ENCODE results near the gene RSL1D1.
A peak's percentile ranks its signal among the peaks of the same experiment; 100 is the strongest.

Gene RSL1D1

DNA sequence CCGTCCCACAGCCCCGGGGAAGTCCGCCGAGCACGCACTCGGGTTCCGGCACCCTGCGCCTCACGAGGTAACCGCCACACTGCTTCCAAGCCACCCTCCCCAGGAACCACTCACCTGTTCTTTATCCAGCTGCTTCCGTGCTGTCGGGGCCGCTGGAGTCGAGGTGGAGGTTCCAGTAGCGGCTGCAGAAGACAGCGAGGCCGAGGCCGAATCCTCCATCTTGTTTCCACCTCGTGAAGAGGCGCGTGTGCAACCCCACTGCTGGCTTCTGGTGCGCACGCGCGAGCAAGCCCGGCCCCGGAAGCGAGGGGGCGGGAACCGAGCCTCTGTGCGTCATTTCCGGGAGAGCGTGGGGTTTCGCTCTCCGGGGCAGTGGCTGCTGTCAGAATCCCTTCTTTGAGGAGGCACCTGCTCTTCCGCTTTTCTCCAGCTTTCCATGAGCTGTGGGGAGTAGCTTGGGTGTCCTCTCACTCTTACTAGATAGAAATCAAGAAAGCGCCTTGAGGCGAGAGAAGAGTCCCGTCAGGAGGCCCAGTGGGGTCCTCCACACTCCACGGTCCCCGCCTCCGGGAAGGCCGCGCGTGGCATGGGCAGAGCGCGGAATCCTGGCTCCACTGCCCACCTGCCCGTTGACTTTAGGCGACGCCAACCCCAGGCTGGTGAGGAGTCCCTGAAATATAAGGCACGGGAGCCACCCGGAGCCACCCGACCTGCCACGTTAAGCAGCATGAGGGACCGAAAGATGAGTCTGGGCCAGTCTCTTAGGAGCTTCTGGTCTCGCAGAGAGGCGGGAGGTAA lies at the start of gene RSL1D1:
Gene RSL1D1, minus strand, starts transcription at position 249 of the 798 bp plus-strand sequence. Its CDS starts 30 bp downstream, at position 219.
- Histone ChIP-seq H3K27me3 (ENCODE audit: insufficient read depth, poor library complexity, severe bottlenecking) (no peaks in the 10 kb centered on the region), H3K9me3 (ENCODE audit: severe bottlenecking) (no peaks in the 10 kb centered on the region), H3K4me3 (ENCODE audit: severe bottlenecking) (peak within 1 kb of the TSS; percentile 65), H3K27ac (ENCODE audit: poor library complexity, severe bottlenecking) (peak within 1 kb of the TSS; percentile 48), H3K4me1 (ENCODE audit: insufficient read depth, poor library complexity, severe bottlenecking) (peaks cover 17% of the 10 kb centered on the region), H3K36me3 (ENCODE audit: low read depth) (peaks cover 44% of the 10 kb centered on the region)
- TF ChIP-seq, protein P1, sequence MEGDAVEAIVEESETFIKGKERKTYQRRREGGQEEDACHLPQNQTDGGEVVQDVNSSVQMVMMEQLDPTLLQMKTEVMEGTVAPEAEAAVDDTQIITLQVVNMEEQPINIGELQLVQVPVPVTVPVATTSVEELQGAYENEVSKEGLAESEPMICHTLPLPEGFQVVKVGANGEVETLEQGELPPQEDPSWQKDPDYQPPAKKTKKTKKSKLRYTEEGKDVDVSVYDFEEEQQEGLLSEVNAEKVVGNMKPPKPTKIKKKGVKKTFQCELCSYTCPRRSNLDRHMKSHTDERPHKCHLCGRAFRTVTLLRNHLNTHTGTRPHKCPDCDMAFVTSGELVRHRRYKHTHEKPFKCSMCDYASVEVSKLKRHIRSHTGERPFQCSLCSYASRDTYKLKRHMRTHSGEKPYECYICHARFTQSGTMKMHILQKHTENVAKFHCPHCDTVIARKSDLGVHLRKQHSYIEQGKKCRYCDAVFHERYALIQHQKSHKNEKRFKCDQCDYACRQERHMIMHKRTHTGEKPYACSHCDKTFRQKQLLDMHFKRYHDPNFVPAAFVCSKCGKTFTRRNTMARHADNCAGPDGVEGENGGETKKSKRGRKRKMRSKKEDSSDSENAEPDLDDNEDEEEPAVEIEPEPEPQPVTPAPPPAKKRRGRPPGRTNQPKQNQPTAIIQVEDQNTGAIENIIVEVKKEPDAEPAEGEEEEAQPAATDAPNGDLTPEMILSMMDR (IDR thresholded peaks at IDR 0.05; ENCODE audit: poor library complexity, severe bottlenecking) = no peak
- DNase-seq (ENCODE audit: low spot score) (peak; percentile 81), ATAC-seq (ENCODE audit: low read depth) (peak; percentile 82)

DNA sequence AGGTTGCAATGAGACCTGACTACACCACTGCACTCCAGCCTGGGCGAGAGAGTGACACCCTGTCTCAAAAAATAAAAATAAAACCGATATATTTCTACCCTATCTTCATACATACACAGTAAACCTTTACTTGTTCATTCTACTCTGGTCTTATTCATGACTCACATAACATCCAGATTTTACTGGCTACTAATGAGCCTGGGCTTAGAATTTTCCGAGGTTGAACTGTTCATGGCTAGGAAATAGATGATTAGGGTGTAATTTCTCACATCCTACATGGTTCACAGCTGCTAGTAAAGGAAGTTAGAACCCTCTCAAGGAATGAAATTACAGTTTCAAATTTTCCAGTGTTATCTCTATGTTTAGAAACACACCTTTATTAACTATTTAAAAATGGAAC lies 49.7 kb upstream of the RSL1D1 start:
- no peaks in the 10 kb centered on the region for H3K4me1 ChIP-seq (ENCODE audit: insufficient read depth, poor library complexity, severe bottlenecking)
- ATAC-seq (ENCODE audit: low read depth) (peak; percentile 54; the same call in 1 of the 3 replicates), DNase-seq (ENCODE audit: low spot score) (no peak)
- TF ChIP-seq, protein P1 (IDR thresholded peaks at IDR 0.05; ENCODE audit: poor library complexity, severe bottlenecking) = no peak
- H3K27ac ChIP-seq (ENCODE audit: poor library complexity, severe bottlenecking) = no peak overlapping the region
- no peak overlapping the region for H3K4me3 ChIP-seq (ENCODE audit: severe bottlenecking)
- H3K9me3 ChIP-seq (ENCODE audit: severe bottlenecking) = no peaks in the 10 kb centered on the region
- peaks cover 51% of the 10 kb centered on the region for H3K36me3 ChIP-seq (ENCODE audit: low read depth)
- no peaks in the 10 kb centered on the region for H3K27me3 ChIP-seq (ENCODE audit: insufficient read depth, poor library complexity, severe bottlenecking)

DNA sequence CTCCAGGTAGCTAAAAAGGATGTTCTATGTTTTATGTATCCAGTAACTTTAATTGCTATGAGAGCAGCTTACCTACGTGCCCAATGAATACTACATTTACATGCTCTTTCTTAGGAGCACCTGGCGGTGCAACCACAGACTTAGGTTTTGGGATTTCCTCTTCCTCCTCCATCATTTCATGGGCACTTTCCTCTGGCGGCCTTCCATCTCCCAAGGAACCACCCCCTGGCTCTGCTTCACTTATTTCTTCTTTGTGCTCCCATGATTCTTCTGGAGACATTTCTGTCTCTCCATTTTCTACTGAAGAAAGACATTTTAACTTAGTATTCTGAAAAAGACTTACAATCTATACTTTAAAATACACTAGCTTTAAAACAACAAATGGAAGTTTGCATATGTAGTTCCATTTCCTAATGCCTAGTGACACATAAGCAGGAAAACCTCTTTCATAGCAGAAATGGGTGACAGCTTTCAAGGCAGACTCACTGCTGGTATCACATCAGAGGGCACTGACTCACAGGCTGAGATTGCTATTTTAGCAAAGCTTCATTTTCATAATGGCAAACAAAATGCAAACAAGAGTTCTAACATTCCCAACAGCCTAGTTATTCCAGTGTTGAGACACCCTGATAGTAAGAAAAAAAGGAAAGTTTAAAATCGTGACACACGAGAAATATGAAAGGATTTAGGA lies 45.3 kb upstream of the RSL1D1 start:
- no peak overlapping the region for H3K4me3 ChIP-seq (ENCODE audit: severe bottlenecking)
- TF ChIP-seq, protein P1 (IDR thresholded peaks at IDR 0.05; ENCODE audit: poor library complexity, severe bottlenecking) = no peak
- H3K9me3 ChIP-seq (ENCODE audit: severe bottlenecking) = no peaks in the 10 kb centered on the region
- DNase-seq (ENCODE audit: low spot score) = no peak
- peaks cover 71% of the 10 kb centered on the region for H3K36me3 ChIP-seq (ENCODE audit: low read depth)
- H3K4me1 ChIP-seq (ENCODE audit: insufficient read depth, poor library complexity, severe bottlenecking) = no peaks in the 10 kb centered on the region
- ATAC-seq (ENCODE audit: low read depth) = no peak
- H3K27me3 ChIP-seq (ENCODE audit: insufficient read depth, poor library complexity, severe bottlenecking) = no peaks in the 10 kb centered on the region
- no peak overlapping the region for H3K27ac ChIP-seq (ENCODE audit: poor library complexity, severe bottlenecking)

DNA sequence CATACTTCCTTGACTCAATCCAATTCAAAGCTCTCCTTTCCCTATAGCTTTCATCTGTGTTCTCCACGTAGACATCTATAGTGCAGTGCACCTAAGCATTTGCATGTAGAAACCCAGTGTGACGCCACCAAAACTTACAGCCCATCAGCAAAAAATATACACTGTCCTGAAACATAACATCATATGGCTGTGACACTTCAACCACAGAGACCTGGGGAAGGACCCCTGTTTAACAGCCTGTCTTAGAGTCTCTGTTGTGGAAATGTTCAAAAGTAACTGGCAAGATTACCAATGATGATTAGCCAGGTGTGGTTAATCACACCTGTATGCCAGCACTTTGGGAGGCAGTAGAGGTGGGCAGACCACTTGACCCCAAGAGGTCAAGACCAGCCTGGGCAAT lies 42.2 kb upstream of the RSL1D1 start:
- Histone ChIP-seq H3K4me3 (ENCODE audit: severe bottlenecking) (no peak overlapping the region), H3K4me1 (ENCODE audit: insufficient read depth, poor library complexity, severe bottlenecking) (no peaks in the 10 kb centered on the region), H3K27me3 (ENCODE audit: insufficient read depth, poor library complexity, severe bottlenecking) (no peaks in the 10 kb centered on the region), H3K27ac (ENCODE audit: poor library complexity, severe bottlenecking) (no peak overlapping the region), H3K36me3 (ENCODE audit: low read depth) (peaks cover 87% of the 10 kb centered on the region), H3K9me3 (ENCODE audit: severe bottlenecking) (no peaks in the 10 kb centered on the region)
- TF ChIP-seq, protein P1 (IDR thresholded peaks at IDR 0.05; ENCODE audit: poor library complexity, severe bottlenecking) = no peak
- DNase-seq (ENCODE audit: low spot score) (no peak), ATAC-seq (ENCODE audit: low read depth) (no peak)

Measured in RWPE2 (cell line).